Loucy (cell line): ENCODE data around the gene DLGAP1.

ENCODE experiments used
- EZH2phosphoT487 ChIP-seq: fragments of 200-600 bp; IDR thresholded peaks from 2 replicates; pipeline ENCODE4 v1.6.1; 2018; ENCODE audit warnings: antibody characterized with exemption, mild to moderate bottlenecking, moderate library complexity, borderline replicate concordance
- TF ChIP-seq, protein P1 (sequence below): fragments of 200-600 bp; sonication (generic); conservative IDR thresholded peaks from 2 replicates; pipeline ENCODE4 v1.5.1; 2014; ENCODE audit warnings: mild to moderate bottlenecking, antibody characterized with exemption, low read length

DNA sequence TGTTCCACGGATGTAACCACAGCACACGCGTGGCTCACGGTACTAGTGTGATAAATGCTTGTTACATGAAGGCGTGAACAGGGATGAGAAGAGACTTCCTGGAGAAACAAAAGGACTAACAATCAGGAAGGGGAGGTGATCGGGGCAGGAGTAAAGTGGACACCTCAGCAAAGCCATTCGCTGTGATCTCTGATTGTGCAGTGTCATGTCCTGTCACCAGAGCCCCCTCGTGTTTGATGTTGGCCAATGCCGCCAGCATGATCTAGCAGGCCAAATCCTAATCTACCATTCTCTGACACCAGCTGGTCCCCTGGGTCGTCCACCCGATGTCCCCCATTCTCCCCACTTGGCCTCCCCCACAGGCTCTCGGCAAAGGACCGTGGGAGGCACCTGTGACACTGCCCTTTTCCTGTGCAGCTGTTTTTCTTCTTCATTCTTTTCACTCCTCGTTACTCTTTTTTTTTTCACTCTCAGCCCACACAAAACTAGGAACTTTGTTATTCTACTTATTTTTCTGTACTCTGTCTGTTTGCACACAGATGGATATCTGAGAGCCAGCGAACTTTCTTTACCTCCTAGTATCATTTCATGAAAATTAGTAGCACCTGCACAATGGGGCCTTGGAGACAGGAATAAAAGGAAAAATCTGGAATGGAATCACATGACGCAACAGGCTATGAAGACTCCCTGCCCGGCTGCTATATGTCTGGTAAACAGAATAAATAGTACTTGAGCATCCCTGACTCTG lies 858.3 kb downstream of the DLGAP1 start:
- TF ChIP-seq, protein P1, sequence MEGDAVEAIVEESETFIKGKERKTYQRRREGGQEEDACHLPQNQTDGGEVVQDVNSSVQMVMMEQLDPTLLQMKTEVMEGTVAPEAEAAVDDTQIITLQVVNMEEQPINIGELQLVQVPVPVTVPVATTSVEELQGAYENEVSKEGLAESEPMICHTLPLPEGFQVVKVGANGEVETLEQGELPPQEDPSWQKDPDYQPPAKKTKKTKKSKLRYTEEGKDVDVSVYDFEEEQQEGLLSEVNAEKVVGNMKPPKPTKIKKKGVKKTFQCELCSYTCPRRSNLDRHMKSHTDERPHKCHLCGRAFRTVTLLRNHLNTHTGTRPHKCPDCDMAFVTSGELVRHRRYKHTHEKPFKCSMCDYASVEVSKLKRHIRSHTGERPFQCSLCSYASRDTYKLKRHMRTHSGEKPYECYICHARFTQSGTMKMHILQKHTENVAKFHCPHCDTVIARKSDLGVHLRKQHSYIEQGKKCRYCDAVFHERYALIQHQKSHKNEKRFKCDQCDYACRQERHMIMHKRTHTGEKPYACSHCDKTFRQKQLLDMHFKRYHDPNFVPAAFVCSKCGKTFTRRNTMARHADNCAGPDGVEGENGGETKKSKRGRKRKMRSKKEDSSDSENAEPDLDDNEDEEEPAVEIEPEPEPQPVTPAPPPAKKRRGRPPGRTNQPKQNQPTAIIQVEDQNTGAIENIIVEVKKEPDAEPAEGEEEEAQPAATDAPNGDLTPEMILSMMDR: peak; percentile 34; the same call in 1 of the 2 replicates
- no peak for TF ChIP-seq EZH2phosphoT487
